Panc1 (cell line): ENCODE results near the gene OTOGL. TPM values are rescaled to one million over a fixed set of nuclear protein-coding genes. Genes with fewer than 3 reads are reported as not detected.
"Not testable (repeated sequence)": the region's sequence is repeated elsewhere in the genome, so short reads cannot be mapped to it uniquely, and the experiment has no call there.

Experiments used
- ATAC-seq: fragments of 200-7000 bp; cut with Tn5 transposase; 2 replicates; pipeline ENCODE4 v1.9.1; 2020; ENCODE audit warnings: mild to moderate bottlenecking, moderate library complexity
- BruUV-seq: library from RNA; stranded (reverse); fragments of 400-500 nt; replicated peaks from 2 replicates; lab custom pipeline; 2021; lab: Mats Ljungman, UMichigan
- CTCF ChIA-PET: fragments of 300-600 bp; sonication (Branson Sonifier 250); formaldehyde crosslinking; loops from one replicate; lab custom pipeline; 2022; ENCODE audit warnings: antibody characterized with exemption; lab: Charles Lee
- POLR2A ChIA-PET: fragments of 300-600 bp; sonication (Branson Sonifier 250); formaldehyde crosslinking; loops from one replicate; lab custom pipeline; 2022; ENCODE audit warnings: antibody characterized with exemption; lab: Charles Lee
- DNase-seq: peaks from one replicate; pipeline ENCODE4 v3.0.0-alpha.2; 2010; ENCODE audit warnings: low read depth, low spot score
- H3K27ac ChIP-seq: 2 replicates; pipeline ENCODE4 v1.5.1; 2011; ENCODE audit warnings: mild to moderate bottlenecking, low read length, inconsistent platforms
- H3K27me3 ChIP-seq: fragments of 200-500 bp; sonication (Bioruptor generic); 2 replicates; pipeline ENCODE4 v1.6.0; 2014; ENCODE audit warnings: low read length, inconsistent platforms; ENCODE audit not compliant: control insufficient read depth, insufficient read depth
- H3K36me3 ChIP-seq: fragments of 200-500 bp; sonication (Bioruptor generic); 2 replicates; pipeline ENCODE4 v1.5.1; 2014; ENCODE audit warnings: inconsistent platforms, mild to moderate bottlenecking, low read length, moderate library complexity; ENCODE audit not compliant: control insufficient read depth, insufficient read depth
- H3K4me1 ChIP-seq: 2 replicates; pipeline ENCODE4 v1.5.1; 2011; ENCODE audit warnings: inconsistent platforms, mild to moderate bottlenecking, low read length, moderate library complexity; ENCODE audit not compliant: control insufficient read depth, insufficient read depth
- H3K4me3 ChIP-seq, 2 experiments: 2 replicates each; pipeline ENCODE4 v1.5.1; 2011 to 2012; ENCODE audit warnings: low read depth in 2 of 2, low read length in 2 of 2, mild to moderate bottlenecking in 2 of 2, inconsistent platforms in 1 of 2, moderate library complexity in 1 of 2
- H3K9me3 ChIP-seq: fragments of 200-500 bp; sonication (Bioruptor generic); 2 replicates; pipeline ENCODE4 v1.5.1; 2014; ENCODE audit warnings: low read depth, mild to moderate bottlenecking, inconsistent platforms, low read length, moderate library complexity; ENCODE audit not compliant: control insufficient read depth, insufficient read depth
- CTCF ChIP-seq: fragments of 450-650 bp; IDR thresholded peaks from 2 replicates; pipeline ENCODE4 v1.5.1; 2017; ENCODE audit warnings: mild to moderate bottlenecking
- POLR2AphosphoS5 ChIP-seq: IDR thresholded peaks from 2 replicates; pipeline ENCODE4 v1.6.1; 2012; ENCODE audit warnings: mild to moderate bottlenecking, low read depth, low read length, moderate library complexity
- REST ChIP-seq, 2 experiments: IDR thresholded peaks; 2 replicates each; pipeline ENCODE4 v1.6.1; 2011 to 2012; ENCODE audit warnings: low read depth in 2 of 2, control low read depth in 1 of 2, low read length in 1 of 2, mild to moderate bottlenecking in 1 of 2, moderate library complexity in 1 of 2; ENCODE audit not compliant: insufficient read depth in 1 of 2
- SIN3A ChIP-seq: IDR thresholded peaks from 2 replicates; pipeline ENCODE4 v1.6.1; 2012; ENCODE audit warnings: low read depth, mild to moderate bottlenecking, low read length, moderate library complexity, borderline replicate concordance; ENCODE audit not compliant: insufficient read depth
- TCF7L2 ChIP-seq: IDR thresholded peaks from 2 replicates; pipeline ENCODE4 v1.6.1; 2011; ENCODE audit warnings: mild to moderate bottlenecking, low read depth, low read length, inconsistent platforms
- in situ Hi-C: cut with HindIII; loops from 2 replicates; pipeline ENCODE4 v1.10.0; 2016; ENCODE audit warnings: low sequenced_read_pairs, low pct_unique_long_range_greater_than_20kb
- intact Hi-C: fragments of 100-400 bp; cut with micrococcal nuclease; formaldehyde crosslinking; loops from one replicate; pipeline ENCODE4 v1.10.0; 2022; ENCODE audit not compliant: unreplicated experiment
- total RNA-seq: library from RNA; stranded (reverse); gene quantifications from one replicate; pipeline ENCODE4 v1.2.1, GENCODE V29; 2021; ENCODE audit not compliant: unreplicated experiment

Gene OTOGL
- total RNA-seq, 1 experiment from 2014 or later = not detected

DNA sequence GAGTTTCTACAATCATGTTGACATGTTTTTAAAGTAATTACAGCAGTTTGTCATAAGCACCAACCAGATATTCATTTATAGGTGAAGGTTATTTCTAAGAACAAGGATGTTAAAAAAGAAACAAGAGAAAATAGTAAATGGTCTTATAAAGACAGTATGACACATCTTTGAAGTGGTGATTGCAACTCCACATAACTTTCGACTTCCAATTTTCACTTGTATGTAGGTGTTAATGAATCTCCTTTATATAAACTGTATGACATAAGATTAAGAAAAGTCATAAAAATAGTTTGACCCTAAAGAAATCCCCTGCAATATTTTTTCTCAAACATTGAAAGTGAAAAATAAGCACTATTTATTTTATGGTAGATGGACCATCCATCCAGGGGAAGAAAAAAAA lies 199.9 kb downstream of the OTOGL start:
- no TSS peak for BruUV-seq
- in situ Hi-C loops (no loop called here), intact Hi-C loops (no loop called here)
- ChIA-PET POLR2A (no interaction called here), CTCF (no interaction called here)
- Histone ChIP-seq H3K27ac (no peak overlapping the region), H3K36me3 (no peaks in the 10 kb centered on the region), H3K9me3 (no peaks in the 10 kb centered on the region), H3K27me3 (no peaks in the 10 kb centered on the region), H3K4me1 (no peaks in the 10 kb centered on the region), H3K4me3 (no peak overlapping the region)
- ATAC-seq = no peak
- DNase-seq = no peak
- TF ChIP-seq SIN3A (no peak), REST (IDR thresholded peaks at IDR 0.05; ENCODE audit: insufficient read depth in 1 of 2, low read depth in 2 of 2, low read length in 1 of 2) (no peak), TCF7L2 (no peak), POLR2AphosphoS5 (no peak), CTCF (no peak)

- Histone ChIP-seq H3K27me3 (no peaks in the 10 kb centered on the region), H3K9me3 (no peaks in the 10 kb centered on the region), H3K4me1 (no peaks in the 10 kb centered on the region), H3K36me3 (no peaks in the 10 kb centered on the region), H3K27ac (no peak overlapping the region), H3K4me3 (no peak overlapping the region)
- ChIA-PET POLR2A (no interaction called here), CTCF (no interaction called here)
- intact Hi-C loops = no loop called here
- in situ Hi-C loops = no loop called here
- ATAC-seq (no peak), DNase-seq (no peak)
- no TSS peak for BruUV-seq
- TF ChIP-seq POLR2AphosphoS5 (no peak), TCF7L2 (no peak), CTCF (no peak), REST (IDR thresholded peaks at IDR 0.05; ENCODE audit: insufficient read depth in 1 of 2, low read depth in 2 of 2, low read length in 1 of 2) (no peak), SIN3A (no peak)
Observed at GRCh38 chr12:80299976-80300375, 200.6 kb downstream of the OTOGL start.

DNA sequence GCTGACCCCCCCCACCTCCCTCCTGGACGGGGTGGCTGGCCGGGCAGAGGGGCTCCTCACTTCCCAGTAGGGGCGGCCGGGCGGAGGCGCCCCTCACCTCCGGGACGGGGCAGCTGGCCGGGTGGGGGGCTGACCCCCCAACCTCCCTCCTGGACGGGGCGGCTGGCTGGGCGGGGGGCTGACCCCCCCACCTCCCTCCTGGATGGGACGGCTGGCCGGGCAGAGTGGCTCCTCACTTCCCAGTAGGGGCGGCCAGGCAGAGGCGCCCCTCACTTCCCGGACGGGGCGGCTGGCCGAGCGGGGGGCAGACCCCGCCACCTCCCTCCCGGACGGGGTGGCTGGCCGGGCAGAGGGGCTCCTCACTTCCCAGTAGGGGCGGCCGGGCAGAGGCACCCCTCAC lies 208.1 kb downstream of the OTOGL start:
- H3K9me3 ChIP-seq, CTCF ChIA-PET, H3K36me3 ChIP-seq, intact Hi-C loops, H3K4me1 ChIP-seq, DNase-seq, BruUV-seq, ATAC-seq, H3K27ac ChIP-seq, in situ Hi-C loops, POLR2A ChIA-PET, H3K4me3 ChIP-seq, H3K27me3 ChIP-seq: not testable (repeated sequence)
